GM12874 (cell line): ENCODE results near the gene C5orf58.

ENCODE experiments used
- CTCF ChIP-seq: IDR thresholded peaks from 2 replicates; pipeline ENCODE4 v1.5.1; 2011; ENCODE audit warnings: low read depth, mild to moderate bottlenecking, control low read depth, low read length, moderate library complexity; ENCODE audit not compliant: insufficient read depth

The C5orf58 gene

GRCh38 chr5:170250810-170251317, 18.1 kb downstream of the C5orf58 start:
- TF ChIP-seq CTCF, result no peak

GRCh38 chr5:170251462-170251861, 18.7 kb downstream of the C5orf58 start:
- TF ChIP-seq CTCF, result no peak

GRCh38 chr5:170252109-170252508, 19.3 kb downstream of the C5orf58 start:
- TF ChIP-seq CTCF, result no peak

- TF ChIP-seq CTCF, result no peak
These were observed 20.1 kb downstream of the C5orf58 start for GRCh38 chr5:170252720-170253350.

GRCh38 chr5:170254056-170254455, 21.3 kb downstream of the C5orf58 start:
- no peak for TF ChIP-seq CTCF

- no peak for TF ChIP-seq CTCF
These were observed 23.8 kb downstream of the C5orf58 start for GRCh38 chr5:170256571-170256970.

GRCh38 chr5:170257370-170257769, 24.6 kb downstream of the C5orf58 start:
- no peak for TF ChIP-seq CTCF
